ENCODE measurements around the gene CDC42BPA. TPM values are rescaled to one million over a fixed set of nuclear protein-coding genes. Genes with fewer than 3 reads are reported as not detected.

The CDC42BPA gene
- total RNA-seq, 1 experiment from 2014 or later: 30.1 TPM

GRCh38 chr1:226987179-226987536, 331.1 kb downstream of the CDC42BPA start:
- no peaks in the 10 kb centered on the region for H3K79me2 ChIP-seq (ENCODE audit: insufficient read depth, low read length)
- H3K27me3 ChIP-seq (ENCODE audit: insufficient read depth, low read length): no peaks in the 10 kb centered on the region
- no peaks in the 10 kb centered on the region for H3K9me3 ChIP-seq (ENCODE audit: control insufficient read depth, low read depth, low read length)
- Mint-ChIP-seq H3K4me3 (no peak overlapping the region), H3K4me1 (peaks cover 14 to 38% of the 10 kb centered on the region in 2 experiments), H3K36me3 (ENCODE audit: insufficient read depth in 1 of 3, low read depth in 3 of 3) (peaks cover 7 to 24% (median 21%) of the 10 kb centered on the region in 3 experiments), H3K27me3 (ENCODE audit: low read depth) (no peaks in the 10 kb centered on the region), H3K9me3 (no peaks in the 10 kb centered on the region), H3K27ac (peak overlapping the region in 2 of 3 experiments; percentile 8 to 78; a peak in 1 of 7 replicates)
- no peak overlapping the region for H3K14ac ChIP-seq (ENCODE audit: insufficient read depth, low read length)
- H3K23ac ChIP-seq (ENCODE audit: insufficient read length, low read depth, low read length): no peak overlapping the region
- no peak overlapping the region for H2BK20ac ChIP-seq (ENCODE audit: low read depth, low read length, poor library complexity, severe bottlenecking)
- H4K5ac ChIP-seq (ENCODE audit: insufficient read length, low read depth, low read length): no peak overlapping the region
- no peak overlapping the region for H4K8ac ChIP-seq (replicated peaks; ENCODE audit: insufficient read length, low read depth, low read length)
- H2AK5ac ChIP-seq (ENCODE audit: insufficient read length, low read length): no peak overlapping the region
- DNase-seq: no peak
- H3T11ph ChIP-seq (ENCODE audit: low read length): no peak overlapping the region
- no peak overlapping the region for H2BK5ac ChIP-seq (ENCODE audit: insufficient read length, low read length)
- no peak overlapping the region for H3K4me2 ChIP-seq (ENCODE audit: insufficient read depth, insufficient read length, low read length)
- H3K23me2 ChIP-seq (ENCODE audit: insufficient read length, low read depth, low read length, poor library complexity, severe bottlenecking): no peaks in the 10 kb centered on the region
- no peak overlapping the region for H3K27ac ChIP-seq (ENCODE audit: insufficient read length, low read depth, low read length)
- H2AFZ ChIP-seq (ENCODE audit: low read length): no peak overlapping the region
- H4K91ac ChIP-seq (ENCODE audit: insufficient read length, low read depth, low read length): no peak overlapping the region
- no peak overlapping the region for H2BK12ac ChIP-seq (ENCODE audit: insufficient read length, low read depth, low read length)
- H3K18ac ChIP-seq (ENCODE audit: insufficient read length, low read depth, low read length): no peak overlapping the region
- no peak overlapping the region for H2BK15ac ChIP-seq (ENCODE audit: low read depth, low read length)
- no peaks in the 10 kb centered on the region for H4K20me1 ChIP-seq (ENCODE audit: control insufficient read depth, insufficient read depth, insufficient read length)
- TF ChIP-seq CTCF (conservative IDR thresholded peaks at IDR 0.05): no peak
- no peak overlapping the region for H3K56ac ChIP-seq (ENCODE audit: insufficient read length, low read depth, low read length)
- H3K4ac ChIP-seq (ENCODE audit: low read depth, low read length): no peak overlapping the region
- no CpG with 5 or more reads among the region's 8 CpGs for WGBS (ENCODE audit: extremely low coverage, insufficient read length, low lambda C conversion rate)
- no peaks in the 10 kb centered on the region for H3K79me1 ChIP-seq (ENCODE audit: insufficient read depth, low read depth, low read length, poor library complexity, severe bottlenecking)
- H2BK120ac ChIP-seq (ENCODE audit: low read depth, low read length, poor library complexity, severe bottlenecking): no peak overlapping the region
- H3K4me1 ChIP-seq (ENCODE audit: insufficient read depth, low read length): no peaks in the 10 kb centered on the region
- H3K9ac ChIP-seq (ENCODE audit: extremely low read depth, insufficient read length, low read length): no peak overlapping the region

Measured in H9 (cell line).